Kidney (tissue), 14 donors: Measurements from ENCODE around the gene CCDC12. TPM values are rescaled to one million over a fixed set of nuclear protein-coding genes. Genes with fewer than 3 reads are reported as not detected.

Experiments used
- DNase-seq, 5 donors: peaks; one replicate each; pipeline ENCODE4 v3.0.0-alpha.2; 2013 to 2020
- FAIRE-seq: peaks from 2 replicates; lab custom pipeline; 2012; peaks lifted over from hg19 to GRCh38; lab: Jason Lieb, UNC
- H3K27ac ChIP-seq, 2 donors: one replicate each; pipeline ENCODE4 v1.7.0; 2013; ENCODE audit warnings: low read depth in 2 of 2, low read length in 2 of 2, inconsistent platforms in 1 of 2
- H3K27me3 ChIP-seq: one replicate; pipeline ENCODE4 v1.7.1; 2013; ENCODE audit warnings: low read length, inconsistent platforms; ENCODE audit not compliant: control insufficient read depth, insufficient read depth
- H3K36me3 ChIP-seq, 3 donors: one replicate each; pipeline versions ENCODE4 v1.7.0 to v1.7.1; 2013; ENCODE audit warnings: low read length in 3 of 3, control low read depth in 1 of 3, inconsistent platforms in 1 of 3; ENCODE audit not compliant: insufficient read depth in 3 of 3, control insufficient read depth in 2 of 3
- H3K4me1 ChIP-seq, 3 donors: one replicate each; pipeline versions ENCODE4 v1.7.0 to v1.7.1; 2013; ENCODE audit warnings: low read length in 3 of 3, inconsistent platforms in 1 of 3, low read depth in 1 of 3; ENCODE audit not compliant: control insufficient read depth in 2 of 3, insufficient read depth in 2 of 3
- H3K4me3 ChIP-seq, 3 donors: one replicate each; pipeline versions ENCODE4 v1.7.0 to v1.8.1; 2013; ENCODE audit warnings: low read length in 3 of 3, control low read depth in 1 of 3, inconsistent platforms in 1 of 3
- H3K9ac ChIP-seq, 3 donors: one replicate each; pipeline versions ENCODE4 v1.7.0 to v1.7.1; 2013; ENCODE audit warnings: low read length in 3 of 3, control low read depth in 1 of 3, inconsistent platforms in 1 of 3
- H3K9me3 ChIP-seq, 3 donors: one replicate each; pipeline versions ENCODE4 v1.7.0 to v1.7.1; 2013; ENCODE audit warnings: low read length in 3 of 3, control low read depth in 1 of 3, inconsistent platforms in 1 of 3; ENCODE audit not compliant: control insufficient read depth in 2 of 3, insufficient read depth in 1 of 3
- CTCF ChIP-seq: IDR thresholded peaks from 3 replicates; pipeline ENCODE4 v1.5.1; 2012; ENCODE audit warnings: mild to moderate bottlenecking, moderate library complexity, borderline replicate concordance; ENCODE audit not compliant: insufficient read depth; ENCODE audit errors: extremely low read depth
- intact Hi-C: fragments of 100-400 bp; cut with DNase I; formaldehyde crosslinking; loops from one replicate; pipeline ENCODE4 v1.11.1; 2022
- polyA plus RNA-seq: library from polyadenylated mRNA; stranded (reverse); fragments of 350-450 nt; fragmentation: Illumina TruSeq; extraction: RNeasy Lipid Tissue Mini Kit (QIAGEN cat#74804); gene quantifications from one replicate; pipeline ENCODE4 v1.2.3, GENCODE V29; 2014; ENCODE audit warnings: low read depth, low replicate concordance; ENCODE audit not compliant: insufficient read depth
- total RNA-seq: library from RNA; stranded (reverse); fragmentation: NEBNext Ultra II Directional; extraction: Animal tissue kit (Norgen Biotek cat#: 25700); gene quantifications from one replicate; pipeline ENCODE4 v1.2.1, GENCODE V29; 2021
- donor health status: control.
- donor health status: control.
- donor health status: control.
- donor health status: control.
- donor health status: control.
- donor health status: DM: yes; HTN: yes; CAD: no.
- donor health status: Normal renal cell carcinoma (clear cell type).

The CCDC12 gene
- total and polyA plus RNA-seq, 2 donors from 2014 or later: 59.7 to 85.6 TPM

- no peak for FAIRE-seq
- H3K27ac ChIP-seq: no peak overlapping the region
Measured at GRCh38 chr3:47020311-47020710, 43.8 kb upstream of the CCDC12 start.

GRCh38 chr3:47019201-47019600 is 42.7 kb upstream of the CCDC12 start:
- no peak for TF ChIP-seq CTCF
- H3K36me3 ChIP-seq: peaks cover 7 to 29% (median 21%) of the 10 kb centered on the region in 3 donors
- FAIRE-seq (no peak), DNase-seq (no peak)
- peaks cover 0 to 4% (median 0%) of the 10 kb centered on the region in 3 donors for H3K4me1 ChIP-seq
- H3K4me3 ChIP-seq: no peak overlapping the region
- intact Hi-C loops: no loop called here
- H3K27me3 ChIP-seq: no peaks in the 10 kb centered on the region
- no peaks in the 10 kb centered on the region for H3K9me3 ChIP-seq
- H3K27ac ChIP-seq: no peak overlapping the region
- H3K9ac ChIP-seq: no peak overlapping the region

More at GRCh38 chr3:47020311-47020710, 43.8 kb upstream of the CCDC12 start:
- Histone ChIP-seq H3K36me3 (peaks cover 7 to 29% (median 21%) of the 10 kb centered on the region in 3 donors), H3K27me3 (no peaks in the 10 kb centered on the region), H3K9ac (no peak overlapping the region), H3K9me3 (no peaks in the 10 kb centered on the region), H3K4me3 (no peak overlapping the region), H3K4me1 (peaks cover 0 to 4% (median 3%) of the 10 kb centered on the region in 3 donors)
- no peak for TF ChIP-seq CTCF
- intact Hi-C loops: no loop called here
- DNase-seq: no peak

GRCh38 chr3:47018269-47018611 is 41.7 kb upstream of the CCDC12 start:
- intact Hi-C loops: no loop called here
- TF ChIP-seq CTCF: no peak
- H3K36me3 ChIP-seq: peaks cover 7 to 29% (median 21%) of the 10 kb centered on the region in 3 donors
- no peak overlapping the region for H3K27ac ChIP-seq
- peaks cover 0 to 4% (median 0%) of the 10 kb centered on the region in 3 donors for H3K4me1 ChIP-seq
- H3K9me3 ChIP-seq: no peaks in the 10 kb centered on the region
- H3K4me3 ChIP-seq: no peak overlapping the region
- H3K27me3 ChIP-seq: no peaks in the 10 kb centered on the region
- no peak for DNase-seq
- no peak for FAIRE-seq
- no peak overlapping the region for H3K9ac ChIP-seq
